ENCODE data around the gene KLF17. TPM values are rescaled to one million over a fixed set of nuclear protein-coding genes. Genes with fewer than 3 reads are reported as not detected.
"Not testable (repeated sequence)": the region's sequence is repeated elsewhere in the genome, so short reads cannot be mapped to it uniquely, and the experiment has no call there.

KLF17 gene
- total RNA-seq, 1 donor from 2014 or later = not detected

DNA sequence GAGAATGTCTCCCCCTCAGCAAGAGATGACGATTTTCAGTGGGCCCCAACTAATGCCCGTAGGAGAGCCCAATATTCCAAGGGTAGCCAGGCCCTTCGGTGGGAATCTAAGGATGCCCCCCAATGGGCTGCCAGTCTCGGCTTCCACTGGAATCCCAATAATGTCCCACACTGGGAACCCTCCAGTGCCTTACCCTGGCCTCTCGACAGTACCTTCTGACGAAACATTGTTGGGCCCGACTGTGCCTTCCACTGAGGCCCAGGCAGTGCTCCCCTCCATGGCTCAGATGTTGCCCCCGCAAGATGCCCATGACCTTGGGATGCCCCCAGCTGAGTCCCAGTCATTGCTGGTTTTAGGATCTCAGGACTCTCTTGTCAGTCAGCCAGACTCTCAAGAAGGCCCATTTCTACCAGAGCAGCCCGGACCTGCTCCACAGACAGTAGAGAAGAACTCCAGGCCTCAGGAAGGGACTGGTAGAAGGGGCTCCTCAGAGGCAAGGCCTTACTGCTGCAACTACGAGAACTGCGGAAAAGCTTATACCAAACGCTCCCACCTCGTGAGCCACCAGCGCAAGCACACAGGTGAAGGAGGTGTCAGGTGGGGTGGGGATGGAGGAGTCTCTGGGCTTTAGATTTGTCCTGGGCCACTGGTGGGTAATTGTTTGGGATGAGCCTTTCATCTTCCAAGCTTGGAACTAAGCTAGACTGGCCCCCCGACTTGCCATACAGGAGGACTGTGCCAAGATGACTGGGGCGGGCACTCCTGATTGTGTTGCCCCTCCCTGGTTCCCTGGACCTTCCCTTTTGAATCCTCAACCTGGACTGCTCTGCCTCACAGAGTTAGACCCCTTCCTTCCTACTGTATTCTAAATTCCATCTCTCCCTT lies 11.2 kb downstream of the KLF17 start:
- POLR2A ChIA-PET = no interaction called here

DNA sequence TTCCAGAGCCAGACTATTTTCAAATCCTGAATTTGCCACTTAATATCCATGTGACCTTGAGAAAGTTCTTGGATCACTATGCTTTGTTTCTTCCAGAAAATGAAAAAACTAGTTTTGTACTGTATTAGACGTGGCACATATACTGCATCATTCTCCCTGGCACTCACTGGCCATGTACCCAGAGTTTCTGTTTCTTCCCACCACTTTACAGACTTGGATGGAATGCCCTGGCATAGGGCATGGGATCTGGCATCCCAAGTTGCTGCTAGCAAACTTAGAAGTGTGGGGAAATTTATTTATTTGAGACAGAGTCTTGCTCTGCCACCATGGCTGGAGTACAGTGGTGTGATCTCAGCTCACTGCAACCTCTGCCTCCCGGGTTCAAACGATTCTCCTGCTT lies 12.8 kb downstream of the KLF17 start:
- Mint-ChIP-seq H3K9me3 (no peaks in the 10 kb centered on the region), H3K27ac (no peak overlapping the region), H3K4me3 (no peak overlapping the region), H3K27me3 (peaks cover 17% of the 10 kb centered on the region), H3K36me3 (ENCODE audit: low read depth) (no peaks in the 10 kb centered on the region), H3K4me1 (no peaks in the 10 kb centered on the region)
- ChIA-PET CTCF (no interaction called here), POLR2A (no interaction called here)
- TF ChIP-seq, protein P1, sequence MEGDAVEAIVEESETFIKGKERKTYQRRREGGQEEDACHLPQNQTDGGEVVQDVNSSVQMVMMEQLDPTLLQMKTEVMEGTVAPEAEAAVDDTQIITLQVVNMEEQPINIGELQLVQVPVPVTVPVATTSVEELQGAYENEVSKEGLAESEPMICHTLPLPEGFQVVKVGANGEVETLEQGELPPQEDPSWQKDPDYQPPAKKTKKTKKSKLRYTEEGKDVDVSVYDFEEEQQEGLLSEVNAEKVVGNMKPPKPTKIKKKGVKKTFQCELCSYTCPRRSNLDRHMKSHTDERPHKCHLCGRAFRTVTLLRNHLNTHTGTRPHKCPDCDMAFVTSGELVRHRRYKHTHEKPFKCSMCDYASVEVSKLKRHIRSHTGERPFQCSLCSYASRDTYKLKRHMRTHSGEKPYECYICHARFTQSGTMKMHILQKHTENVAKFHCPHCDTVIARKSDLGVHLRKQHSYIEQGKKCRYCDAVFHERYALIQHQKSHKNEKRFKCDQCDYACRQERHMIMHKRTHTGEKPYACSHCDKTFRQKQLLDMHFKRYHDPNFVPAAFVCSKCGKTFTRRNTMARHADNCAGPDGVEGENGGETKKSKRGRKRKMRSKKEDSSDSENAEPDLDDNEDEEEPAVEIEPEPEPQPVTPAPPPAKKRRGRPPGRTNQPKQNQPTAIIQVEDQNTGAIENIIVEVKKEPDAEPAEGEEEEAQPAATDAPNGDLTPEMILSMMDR (IDR thresholded peaks at IDR 0.05) = no peak
- DNase-seq (no peak), ATAC-seq (ENCODE audit: low read depth) (no peak)
- intact Hi-C loops (cut with micrococcal nuclease) = no loop called here

More for the DNA sequence above, 11.2 kb downstream of the KLF17 start:
- no peak for ATAC-seq (ENCODE audit: low read depth)
- Mint-ChIP-seq H3K4me3 (no peak overlapping the region), H3K27me3 (peaks cover 21% of the 10 kb centered on the region), H3K27ac (no peak overlapping the region), H3K4me1 (no peaks in the 10 kb centered on the region), H3K36me3 (ENCODE audit: low read depth) (no peaks in the 10 kb centered on the region), H3K9me3 (no peaks in the 10 kb centered on the region)
- CTCF ChIA-PET = no interaction called here
- intact Hi-C loops (cut with micrococcal nuclease) = no loop called here
- TF ChIP-seq, protein P1 (IDR thresholded peaks at IDR 0.05) = no peak
- no peak for DNase-seq

DNA sequence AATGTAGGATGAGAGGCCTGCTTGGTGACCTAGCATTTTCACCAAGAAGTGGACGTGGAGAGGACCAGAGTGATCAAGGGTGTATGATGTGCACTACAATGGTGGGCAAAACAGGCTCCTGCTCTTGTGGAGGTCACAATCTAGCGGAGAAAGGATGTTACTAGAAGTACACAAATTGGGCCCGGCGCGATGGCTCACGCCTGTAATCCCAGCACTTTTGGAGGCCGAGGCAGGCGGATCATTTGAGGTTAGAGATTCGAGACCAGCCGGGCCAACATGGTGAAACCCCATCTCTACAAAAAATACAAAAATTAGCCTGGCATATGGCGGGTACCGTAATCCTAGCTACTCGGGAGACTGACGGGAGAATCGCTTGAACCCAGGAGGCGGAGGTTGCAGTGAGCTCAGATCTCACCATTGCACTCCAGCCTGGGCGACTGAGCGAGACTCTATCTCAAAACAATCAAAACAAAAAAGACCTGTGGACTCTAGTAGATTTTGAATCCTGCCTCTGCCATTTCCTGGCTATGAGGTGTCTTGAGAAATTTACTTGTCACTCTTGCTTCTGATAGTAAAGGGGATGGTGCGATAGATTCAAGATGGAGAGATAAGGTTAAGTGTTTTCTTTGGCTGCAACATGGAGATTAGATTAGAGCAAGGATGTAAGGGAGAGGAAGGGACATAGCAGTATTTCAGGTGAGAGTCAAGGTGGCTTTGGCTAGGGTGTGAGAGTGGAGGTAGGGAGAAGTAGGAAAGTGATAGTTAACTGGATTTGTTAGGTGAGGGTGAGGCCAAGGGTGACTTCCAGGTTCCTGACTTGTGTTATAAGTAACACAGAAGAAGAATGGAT lies 15.7 kb downstream of the KLF17 start:
- TF ChIP-seq, protein P1 (IDR thresholded peaks at IDR 0.05) = no peak
- Mint-ChIP-seq H3K36me3 (ENCODE audit: low read depth) (no peaks in the 10 kb centered on the region), H3K27me3 (peaks cover 13% of the 10 kb centered on the region), H3K27ac (no peak overlapping the region), H3K9me3 (no peaks in the 10 kb centered on the region), H3K4me1 (no peaks in the 10 kb centered on the region), H3K4me3 (no peak overlapping the region)
- ATAC-seq (ENCODE audit: low read depth) = no peak
- POLR2A ChIA-PET = no interaction called here
- DNase-seq = no peak
- intact Hi-C loops (cut with micrococcal nuclease) = no loop called here
- CTCF ChIA-PET = no interaction called here

DNA sequence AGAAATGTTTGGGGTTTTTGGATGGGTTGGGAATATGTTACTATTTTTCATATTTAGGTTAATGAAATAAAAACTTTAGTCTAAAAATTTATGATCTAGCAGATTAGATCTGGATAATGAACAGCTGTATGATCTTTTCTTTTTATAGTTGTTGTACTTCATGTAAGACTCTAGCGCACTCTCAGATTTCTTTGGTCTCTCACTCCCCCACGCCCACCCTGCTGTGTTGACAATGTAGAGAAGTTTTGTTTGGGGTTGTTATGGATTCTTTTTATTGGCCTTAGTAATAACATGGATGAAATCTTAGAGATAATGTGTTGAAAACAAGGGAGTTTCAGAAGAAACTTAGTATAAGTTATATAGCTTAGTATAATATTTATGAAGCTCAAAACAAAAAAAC lies 17.3 kb downstream of the KLF17 start:
- TF ChIP-seq, protein P1 (IDR thresholded peaks at IDR 0.05) = no peak
- CTCF ChIA-PET = no interaction called here
- no peaks in the 10 kb centered on the region for H3K36me3 Mint-ChIP-seq (ENCODE audit: low read depth)
- no peak overlapping the region for H3K27ac Mint-ChIP-seq
- no peak for ATAC-seq (ENCODE audit: low read depth)
- H3K4me1 Mint-ChIP-seq = no peaks in the 10 kb centered on the region
- POLR2A ChIA-PET = no interaction called here
- intact Hi-C loops (cut with micrococcal nuclease) = no loop called here
- H3K4me3 Mint-ChIP-seq = no peak overlapping the region
- H3K27me3 Mint-ChIP-seq = peaks cover 11% of the 10 kb centered on the region
- H3K9me3 Mint-ChIP-seq = no peaks in the 10 kb centered on the region
- no peak for DNase-seq

DNA sequence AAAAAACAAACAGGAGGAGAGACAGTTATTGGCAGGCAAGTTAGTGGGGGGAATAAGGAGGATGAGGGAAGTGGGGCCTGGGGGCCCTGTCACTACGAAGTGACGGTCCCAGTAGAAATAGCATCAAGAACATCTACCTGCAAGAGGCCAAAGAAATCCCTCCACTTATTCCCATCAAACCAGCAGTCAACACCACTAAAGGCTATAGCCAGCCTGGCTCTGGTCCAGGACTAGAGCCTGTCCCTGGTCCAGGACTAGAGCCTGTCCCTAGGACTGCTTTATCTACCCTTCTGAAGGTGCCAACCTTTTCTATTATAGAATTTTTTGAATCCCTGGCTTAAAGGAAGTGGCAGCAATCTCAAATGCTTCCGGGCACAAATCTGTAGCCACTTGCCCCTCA lies 19.6 kb downstream of the KLF17 start:
- Mint-ChIP-seq H3K36me3 (ENCODE audit: low read depth) (no peaks in the 10 kb centered on the region), H3K4me1 (no peaks in the 10 kb centered on the region), H3K27me3 (peaks cover 6% of the 10 kb centered on the region), H3K4me3 (no peak overlapping the region), H3K9me3 (no peaks in the 10 kb centered on the region), H3K27ac (no peak overlapping the region)
- TF ChIP-seq, protein P1 (IDR thresholded peaks at IDR 0.05) = no peak
- intact Hi-C loops (cut with micrococcal nuclease) = no loop called here
- POLR2A ChIA-PET = no interaction called here
- CTCF ChIA-PET = no interaction called here
- DNase-seq = no peak
- ATAC-seq (ENCODE audit: low read depth) = no peak

DNA sequence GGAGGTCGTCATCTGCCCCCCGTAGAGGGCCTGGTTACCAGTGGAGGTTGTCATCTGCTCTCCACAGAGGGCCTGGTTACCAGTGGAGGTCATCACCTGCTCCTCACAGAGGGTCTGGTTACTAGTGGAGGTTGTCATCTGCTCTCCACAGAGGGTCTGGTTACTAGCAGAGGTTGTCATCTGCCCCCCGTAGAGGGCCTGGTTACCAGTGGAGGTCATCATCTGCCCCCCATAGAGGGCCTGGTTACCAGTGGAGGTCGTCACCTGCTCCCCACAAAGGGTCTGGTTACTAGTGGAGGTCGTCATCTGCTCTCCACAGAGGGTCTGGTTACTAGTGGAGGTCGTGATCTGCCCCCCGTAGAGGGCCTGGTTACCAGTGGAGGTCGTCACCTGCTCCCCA lies 20.9 kb downstream of the KLF17 start:
- ATAC-seq (ENCODE audit: low read depth); POLR2A ChIA-PET; H3K27ac Mint-ChIP-seq; H3K27me3 Mint-ChIP-seq; H3K4me1 Mint-ChIP-seq; intact Hi-C loops (cut with micrococcal nuclease); H3K9me3 Mint-ChIP-seq; CTCF ChIA-PET; H3K36me3 Mint-ChIP-seq (ENCODE audit: low read depth); H3K4me3 Mint-ChIP-seq; DNase-seq: not testable (repeated sequence)
